Endodermal cell (in vitro differentiated cells): Measurements from ENCODE around the gene ASTN2. TPM values are rescaled to one million over a fixed set of nuclear protein-coding genes. Genes with fewer than 3 reads are reported as not detected.

Source experiments
- DNase-seq: peaks from one replicate; pipeline ENCODE4 v3.0.0-alpha.2; 2017
- H3K27ac ChIP-seq: 2 replicates; pipeline ENCODE4 v1.5.1; 2013; ENCODE audit warnings: mild to moderate bottlenecking, low read depth, low read length, moderate library complexity
- H3K27me3 ChIP-seq: 2 replicates; pipeline ENCODE4 v1.6.1; 2013; ENCODE audit warnings: mild to moderate bottlenecking, low read length, moderate library complexity; ENCODE audit not compliant: insufficient read depth, control insufficient read depth, poor library complexity, severe bottlenecking
- H3K36me3 ChIP-seq: 2 replicates; pipeline ENCODE4 v1.7.0; 2013; ENCODE audit warnings: mild to moderate bottlenecking, low read length, moderate library complexity; ENCODE audit not compliant: control insufficient read depth, insufficient read depth
- H3K4me1 ChIP-seq: one replicate; pipeline ENCODE4 v1.7.0; 2013; ENCODE audit warnings: low read length; ENCODE audit not compliant: control insufficient read depth, insufficient read depth
- H3K4me3 ChIP-seq: 2 replicates; pipeline ENCODE4 v1.5.1; 2013; ENCODE audit warnings: mild to moderate bottlenecking, low read length, moderate library complexity
- H3K9ac ChIP-seq: 2 replicates; pipeline ENCODE4 v1.6.1; 2013; ENCODE audit warnings: mild to moderate bottlenecking, low read length, moderate library complexity; ENCODE audit not compliant: poor library complexity, severe bottlenecking; ENCODE audit errors: extremely low read depth
- H3K9me3 ChIP-seq: 2 replicates; pipeline ENCODE4 v1.6.1; 2013; ENCODE audit warnings: mild to moderate bottlenecking, low read length, moderate library complexity; ENCODE audit not compliant: control insufficient read depth
- H3K27ac Mint-ChIP-seq: 2 replicates; pipeline ENCODE4 v1.8.0; 2020; ENCODE audit warnings: mixed read lengths
- H3K27me3 Mint-ChIP-seq: 2 replicates; pipeline ENCODE4 v1.8.0; 2021; ENCODE audit warnings: mild to moderate bottlenecking, mixed read lengths; ENCODE audit not compliant: insufficient read depth
- H3K36me3 Mint-ChIP-seq: 2 replicates; pipeline ENCODE4 v1.8.0; 2020; ENCODE audit warnings: low read depth, mixed read lengths
- H3K4me1 Mint-ChIP-seq: 2 replicates; pipeline ENCODE4 v1.8.0; 2020; ENCODE audit warnings: mixed read lengths
- H3K4me3 Mint-ChIP-seq: 2 replicates; pipeline ENCODE4 v1.8.0; 2020; ENCODE audit warnings: mild to moderate bottlenecking, moderate library complexity, mixed read lengths
- H3K9me3 Mint-ChIP-seq: 2 replicates; pipeline ENCODE4 v1.8.0; 2020; ENCODE audit warnings: mild to moderate bottlenecking, mixed read lengths
- WGBS, 2 experiments: methylation state at CpG; one replicate each; pipeline versions ENCODE4 v1.1.5 to v1.1.7; 2013; ENCODE audit warnings: missing lambda C conversion rate in 2 of 2, mixed read lengths in 1 of 2; ENCODE audit not compliant: insufficient coverage in 1 of 2, insufficient read length in 1 of 2; 5-methylcytosine and 5-hydroxymethylcytosine counted together
- total RNA-seq, 2 donors: library from RNA; stranded (reverse); fragmentation: NEBNext Ultra II Directional in 1 of 2; extraction: Animal tissue kit (Norgen Biotek cat#: 25700) in 1 of 2; gene quantifications; 2 replicates in 1 of 2; 3 replicates in 1 of 2; pipeline ENCODE4 v1.2.1, GENCODE V29; 2021
- TF ChIP-seq, protein P1 (sequence below): fragments of 200-600 bp; sonication (generic); conservative IDR thresholded peaks from 2 replicates; pipeline ENCODE4 v1.5.0; 2021; ENCODE audit warnings: antibody characterized with exemption, mild to moderate bottlenecking

Gene ASTN2
- total RNA-seq, 2 donors from 2014 or later, result 8.9 to 10.4 TPM

DNA sequence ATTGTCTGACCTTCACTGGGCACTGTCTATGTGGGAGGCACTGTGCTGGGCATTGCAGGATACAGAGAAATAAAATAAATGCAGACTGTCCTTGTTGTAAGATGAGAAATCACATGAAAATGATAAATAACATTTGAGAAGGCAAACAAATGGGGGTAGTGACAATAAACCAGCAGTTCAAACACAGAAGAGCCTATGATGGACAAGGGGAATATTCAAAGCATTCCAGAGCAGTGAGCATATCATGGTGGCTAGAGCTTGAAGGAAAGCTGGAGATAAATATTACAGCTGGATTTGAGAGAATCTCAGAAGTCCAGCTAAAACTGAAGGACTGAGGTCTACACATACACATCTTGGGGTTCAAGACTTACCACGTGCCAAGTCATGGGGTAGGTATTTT lies 209.9 kb downstream of the ASTN2 start:
- no peak for DNase-seq
- Mint-ChIP-seq H3K4me1 (peaks cover 24% of the 10 kb centered on the region), H3K4me3 (no peak overlapping the region), H3K27ac (no peak overlapping the region), H3K36me3 (no peaks in the 10 kb centered on the region), H3K27me3 (no peaks in the 10 kb centered on the region), H3K9me3 (peaks cover 16% of the 10 kb centered on the region)
- TF ChIP-seq, protein P1, sequence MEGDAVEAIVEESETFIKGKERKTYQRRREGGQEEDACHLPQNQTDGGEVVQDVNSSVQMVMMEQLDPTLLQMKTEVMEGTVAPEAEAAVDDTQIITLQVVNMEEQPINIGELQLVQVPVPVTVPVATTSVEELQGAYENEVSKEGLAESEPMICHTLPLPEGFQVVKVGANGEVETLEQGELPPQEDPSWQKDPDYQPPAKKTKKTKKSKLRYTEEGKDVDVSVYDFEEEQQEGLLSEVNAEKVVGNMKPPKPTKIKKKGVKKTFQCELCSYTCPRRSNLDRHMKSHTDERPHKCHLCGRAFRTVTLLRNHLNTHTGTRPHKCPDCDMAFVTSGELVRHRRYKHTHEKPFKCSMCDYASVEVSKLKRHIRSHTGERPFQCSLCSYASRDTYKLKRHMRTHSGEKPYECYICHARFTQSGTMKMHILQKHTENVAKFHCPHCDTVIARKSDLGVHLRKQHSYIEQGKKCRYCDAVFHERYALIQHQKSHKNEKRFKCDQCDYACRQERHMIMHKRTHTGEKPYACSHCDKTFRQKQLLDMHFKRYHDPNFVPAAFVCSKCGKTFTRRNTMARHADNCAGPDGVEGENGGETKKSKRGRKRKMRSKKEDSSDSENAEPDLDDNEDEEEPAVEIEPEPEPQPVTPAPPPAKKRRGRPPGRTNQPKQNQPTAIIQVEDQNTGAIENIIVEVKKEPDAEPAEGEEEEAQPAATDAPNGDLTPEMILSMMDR, result no peak
- no peak overlapping the region for H3K27ac ChIP-seq
- peaks cover 7% of the 10 kb centered on the region for H3K4me1 ChIP-seq
- peaks cover 32% of the 10 kb centered on the region for H3K9me3 ChIP-seq
- no peak overlapping the region for H3K9ac ChIP-seq
- no peaks in the 10 kb centered on the region for H3K36me3 ChIP-seq
- H3K4me3 ChIP-seq, result no peak overlapping the region
- 100% methylated on average over 1 of the region's 1 CpG; no CpG with 5 or more reads in 1 of the 2 experiments for WGBS, 2 experiments
- H3K27me3 ChIP-seq, result no peaks in the 10 kb centered on the region

DNA sequence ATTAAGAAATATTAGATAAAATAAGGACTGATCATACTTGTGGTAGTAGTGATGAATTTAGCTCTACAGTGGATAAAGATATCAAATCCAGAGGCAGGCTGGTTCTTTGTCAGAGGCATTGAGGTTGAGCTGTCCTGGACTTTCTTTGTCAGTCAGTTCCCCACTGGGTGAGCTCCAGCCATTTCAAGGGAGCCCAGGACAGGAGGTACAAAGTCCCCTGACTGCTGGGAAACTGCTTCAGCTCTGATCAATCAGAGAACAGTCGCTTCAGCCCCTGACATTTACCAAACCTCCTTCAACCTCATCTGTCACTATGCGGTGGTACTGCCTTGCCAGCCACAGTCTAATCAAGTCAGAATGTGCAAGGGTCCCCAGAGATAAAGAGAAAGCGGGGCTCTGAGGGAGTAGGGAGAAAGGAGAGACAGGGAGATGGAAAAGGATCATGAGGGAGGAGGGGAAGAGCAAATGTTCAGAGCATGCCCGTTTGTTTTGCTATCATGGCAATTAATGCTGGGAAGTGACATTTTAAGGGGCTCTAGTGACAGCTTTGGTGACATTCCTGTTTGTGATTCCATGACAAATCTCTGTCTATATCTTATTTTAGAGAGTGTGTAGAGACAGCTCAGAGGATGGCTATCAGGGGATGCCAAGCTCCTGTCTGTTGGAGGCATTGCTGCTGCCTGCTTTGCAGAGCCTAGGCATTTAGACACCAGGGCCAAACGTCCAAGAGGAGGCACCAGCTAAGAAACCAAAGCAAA lies 223.2 kb downstream of the ASTN2 start:
- H3K27me3 Mint-ChIP-seq, result peaks cover 3% of the 10 kb centered on the region
- H3K4me1 Mint-ChIP-seq, result peaks cover 4% of the 10 kb centered on the region
- no peaks in the 10 kb centered on the region for H3K36me3 Mint-ChIP-seq
- Histone ChIP-seq H3K36me3 (no peaks in the 10 kb centered on the region), H3K9ac (no peak overlapping the region), H3K27ac (no peak overlapping the region), H3K4me3 (no peak overlapping the region), H3K9me3 (no peaks in the 10 kb centered on the region), H3K27me3 (no peaks in the 10 kb centered on the region), H3K4me1 (no peaks in the 10 kb centered on the region)
- TF ChIP-seq, protein P1, result no peak
- H3K9me3 Mint-ChIP-seq, result no peaks in the 10 kb centered on the region
- DNase-seq, result no peak
- H3K27ac Mint-ChIP-seq, result no peak overlapping the region
- 75 to 78% methylated on average over 3 to 5 of the region's 5 CpGs for WGBS, 2 experiments
- no peak overlapping the region for H3K4me3 Mint-ChIP-seq

DNA sequence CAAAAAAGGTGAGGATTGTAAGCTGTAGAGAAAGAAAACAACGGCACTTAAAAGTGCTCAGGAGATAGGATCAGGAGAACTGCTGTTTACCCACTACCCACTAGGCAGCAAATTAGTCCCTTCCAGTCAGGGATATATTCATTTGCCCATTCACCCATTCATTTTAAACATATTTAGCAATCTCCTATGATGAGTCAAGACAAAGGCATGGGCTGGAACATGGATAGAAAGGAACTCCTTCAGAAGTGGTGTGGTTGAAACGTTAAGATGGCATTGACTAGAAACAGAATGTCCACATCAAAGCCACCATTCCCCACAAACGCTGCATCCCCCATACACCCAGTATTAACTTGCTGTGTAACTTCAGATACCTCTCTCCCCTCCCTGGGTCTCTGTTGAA lies 225.7 kb downstream of the ASTN2 start:
- peaks cover 4% of the 10 kb centered on the region for H3K4me1 Mint-ChIP-seq
- Histone ChIP-seq H3K9me3 (no peaks in the 10 kb centered on the region), H3K4me1 (no peaks in the 10 kb centered on the region), H3K9ac (no peak overlapping the region), H3K4me3 (no peak overlapping the region), H3K27me3 (no peaks in the 10 kb centered on the region), H3K27ac (no peak overlapping the region), H3K36me3 (no peaks in the 10 kb centered on the region)
- WGBS, 2 experiments, result 90% methylated on average over 3 of the region's 3 CpGs; no CpG with 5 or more reads in 1 of the 2 experiments
- no peaks in the 10 kb centered on the region for H3K9me3 Mint-ChIP-seq
- TF ChIP-seq, protein P1, result no peak
- no peak overlapping the region for H3K4me3 Mint-ChIP-seq
- DNase-seq, result no peak
- H3K27ac Mint-ChIP-seq, result no peak overlapping the region
- H3K27me3 Mint-ChIP-seq, result peaks cover 3% of the 10 kb centered on the region
- H3K36me3 Mint-ChIP-seq, result no peaks in the 10 kb centered on the region
